Progenitor cell of endocrine pancreas (in vitro differentiated cells): Measurements from ENCODE around the gene B3GNT9. TPM values are rescaled to one million over a fixed set of nuclear protein-coding genes. Genes with fewer than 3 reads are reported as not detected.
A peak's percentile ranks its signal among the peaks of the same experiment; 100 is the strongest.

Experiments
- DNase-seq: peaks from one replicate; pipeline ENCODE4 v3.0.0; 2021; ENCODE audit warnings: low spot score; ENCODE audit not compliant: unreplicated experiment
- H3K27ac Mint-ChIP-seq: 2 replicates; pipeline ENCODE4 v1.8.0; 2021; ENCODE audit warnings: mild to moderate bottlenecking, moderate library complexity, mixed read lengths
- H3K27me3 Mint-ChIP-seq: 2 replicates; pipeline ENCODE4 v1.8.0; 2021; ENCODE audit warnings: mixed read lengths
- H3K36me3 Mint-ChIP-seq: 2 replicates; pipeline ENCODE4 v1.8.0; 2022; ENCODE audit warnings: mixed read lengths; ENCODE audit not compliant: insufficient read depth
- H3K4me1 Mint-ChIP-seq: 2 replicates; pipeline ENCODE4 v1.8.0; 2021; ENCODE audit warnings: low read depth, mixed read lengths
- H3K4me3 Mint-ChIP-seq: 2 replicates; pipeline ENCODE4 v1.8.0; 2021; ENCODE audit warnings: low read depth, mild to moderate bottlenecking, moderate library complexity, mixed read lengths
- H3K9me3 Mint-ChIP-seq: 2 replicates; pipeline ENCODE4 v1.8.0; 2021; ENCODE audit warnings: low read depth, mixed read lengths
- total RNA-seq: library from RNA; stranded (reverse); gene quantifications from 2 replicates; pipeline ENCODE4 v1.2.1, GENCODE V29; 2021
- TF ChIP-seq, protein P1 (sequence below): fragments of 200-600 bp; sonication (generic); IDR thresholded peaks from one replicate; pipeline ENCODE4 v1.5.0; 2021; ENCODE audit warnings: antibody characterized with exemption, mild to moderate bottlenecking; ENCODE audit not compliant: unreplicated experiment

B3GNT9 gene
- total RNA-seq, 1 donor from 2014 or later, result 5.1 TPM

DNA sequence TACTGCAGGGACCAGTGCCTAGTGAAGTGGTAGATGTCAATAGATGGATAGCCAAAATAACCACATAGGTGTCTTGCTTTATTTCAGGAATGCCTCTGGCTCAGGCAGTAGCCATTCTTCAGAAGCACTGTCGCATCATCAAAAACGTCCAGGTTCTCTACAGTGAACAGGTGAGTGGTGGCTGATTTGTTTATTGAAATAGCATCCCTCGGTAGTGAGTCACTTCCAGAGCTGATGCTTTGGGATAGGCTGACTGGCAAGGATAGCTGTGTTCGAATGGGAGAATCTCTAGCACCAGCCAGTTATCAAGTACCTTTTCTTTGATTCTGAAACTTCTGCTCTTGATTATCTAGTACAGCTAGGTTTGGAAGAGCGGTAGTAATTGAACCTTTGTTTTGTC lies 30.8 kb downstream of the B3GNT9 start:
- H3K9me3 Mint-ChIP-seq, result no peaks in the 10 kb centered on the region

DNA sequence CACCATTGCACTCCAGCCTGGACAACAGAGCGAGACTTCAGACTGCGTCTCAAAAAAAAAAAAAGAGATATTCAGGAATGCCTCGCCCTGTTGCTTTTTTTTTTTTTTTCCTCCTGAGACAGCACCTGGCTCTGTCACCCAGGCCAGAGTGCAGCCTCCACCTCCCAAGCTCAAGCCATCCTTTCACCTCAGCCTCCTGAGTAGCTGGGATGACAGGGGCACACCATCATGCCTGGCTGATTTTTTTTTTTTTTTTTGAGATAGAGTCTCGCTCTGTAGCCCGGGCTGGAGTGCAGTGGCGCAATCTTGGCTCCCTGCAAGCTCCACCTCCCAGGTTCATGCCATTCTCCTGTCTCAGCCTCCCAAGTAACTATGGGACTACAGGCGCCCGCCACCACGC lies 33.1 kb downstream of the B3GNT9 start:
- Mint-ChIP-seq H3K36me3 (peaks cover 7% of the 10 kb centered on the region), H3K9me3 (no peaks in the 10 kb centered on the region), H3K27ac (no peak overlapping the region), H3K27me3 (no peaks in the 10 kb centered on the region), H3K4me1 (peaks cover 4% of the 10 kb centered on the region), H3K4me3 (no peak overlapping the region)
- DNase-seq, result no peak
- TF ChIP-seq, protein P1, sequence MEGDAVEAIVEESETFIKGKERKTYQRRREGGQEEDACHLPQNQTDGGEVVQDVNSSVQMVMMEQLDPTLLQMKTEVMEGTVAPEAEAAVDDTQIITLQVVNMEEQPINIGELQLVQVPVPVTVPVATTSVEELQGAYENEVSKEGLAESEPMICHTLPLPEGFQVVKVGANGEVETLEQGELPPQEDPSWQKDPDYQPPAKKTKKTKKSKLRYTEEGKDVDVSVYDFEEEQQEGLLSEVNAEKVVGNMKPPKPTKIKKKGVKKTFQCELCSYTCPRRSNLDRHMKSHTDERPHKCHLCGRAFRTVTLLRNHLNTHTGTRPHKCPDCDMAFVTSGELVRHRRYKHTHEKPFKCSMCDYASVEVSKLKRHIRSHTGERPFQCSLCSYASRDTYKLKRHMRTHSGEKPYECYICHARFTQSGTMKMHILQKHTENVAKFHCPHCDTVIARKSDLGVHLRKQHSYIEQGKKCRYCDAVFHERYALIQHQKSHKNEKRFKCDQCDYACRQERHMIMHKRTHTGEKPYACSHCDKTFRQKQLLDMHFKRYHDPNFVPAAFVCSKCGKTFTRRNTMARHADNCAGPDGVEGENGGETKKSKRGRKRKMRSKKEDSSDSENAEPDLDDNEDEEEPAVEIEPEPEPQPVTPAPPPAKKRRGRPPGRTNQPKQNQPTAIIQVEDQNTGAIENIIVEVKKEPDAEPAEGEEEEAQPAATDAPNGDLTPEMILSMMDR, result no peak

More for the DNA sequence above, 30.8 kb downstream of the B3GNT9 start:
- Mint-ChIP-seq H3K36me3 (peaks cover 8% of the 10 kb centered on the region), H3K27me3 (no peaks in the 10 kb centered on the region), H3K27ac (no peak overlapping the region), H3K4me1 (peaks cover 2% of the 10 kb centered on the region), H3K4me3 (no peak overlapping the region)
- TF ChIP-seq, protein P1, result no peak
- DNase-seq, result no peak

DNA sequence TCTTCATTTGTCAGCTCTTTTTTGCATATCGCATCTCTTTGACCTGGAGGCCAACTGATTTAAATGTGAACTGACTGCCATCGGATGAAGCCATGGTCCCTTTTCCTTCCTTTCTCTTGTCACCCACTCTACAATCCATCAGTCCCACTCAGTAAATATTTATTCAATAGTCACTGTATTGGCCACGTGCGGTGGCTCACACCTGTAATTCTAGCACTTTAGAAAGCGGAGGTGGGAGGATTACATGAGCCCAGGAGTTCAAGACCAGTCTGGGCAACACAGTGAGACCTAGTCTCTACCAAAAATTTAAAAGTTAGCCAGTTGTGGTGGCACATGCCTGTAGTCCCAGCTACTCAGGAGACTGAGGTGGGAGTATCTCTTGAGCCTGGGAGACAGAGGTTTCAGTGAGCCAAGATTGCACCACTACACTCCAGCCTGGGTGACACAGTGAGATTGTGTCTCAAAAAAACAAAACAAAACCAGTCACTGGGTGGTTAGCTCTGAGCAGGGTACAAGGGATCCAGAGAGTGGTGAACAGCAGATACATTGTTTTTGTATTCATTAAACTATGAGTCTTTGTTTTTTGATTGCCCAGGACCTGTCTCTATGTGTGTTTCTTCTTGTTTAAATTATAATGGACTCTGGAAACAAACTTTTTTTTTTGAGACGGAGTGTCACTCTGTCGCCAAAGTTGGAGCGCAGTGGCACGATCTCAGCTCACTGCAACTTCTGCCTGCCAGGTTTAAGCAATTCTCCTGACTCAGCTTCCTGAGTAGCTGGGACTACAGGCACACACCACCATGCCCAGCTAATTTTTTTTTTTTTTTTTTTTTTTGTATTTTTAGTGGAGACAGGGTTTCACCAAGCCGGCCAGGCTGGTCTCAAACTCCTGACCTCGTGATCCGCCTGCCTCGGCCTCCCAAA lies 34.1 kb downstream of the B3GNT9 start:
- TF ChIP-seq, protein P1, result no peak
- Mint-ChIP-seq H3K27me3 (no peaks in the 10 kb centered on the region), H3K9me3 (no peaks in the 10 kb centered on the region), H3K4me1 (peaks cover 4% of the 10 kb centered on the region), H3K27ac (peak overlapping the region; percentile 21), H3K4me3 (no peak overlapping the region), H3K36me3 (peaks cover 5% of the 10 kb centered on the region)
- no peak for DNase-seq

DNA sequence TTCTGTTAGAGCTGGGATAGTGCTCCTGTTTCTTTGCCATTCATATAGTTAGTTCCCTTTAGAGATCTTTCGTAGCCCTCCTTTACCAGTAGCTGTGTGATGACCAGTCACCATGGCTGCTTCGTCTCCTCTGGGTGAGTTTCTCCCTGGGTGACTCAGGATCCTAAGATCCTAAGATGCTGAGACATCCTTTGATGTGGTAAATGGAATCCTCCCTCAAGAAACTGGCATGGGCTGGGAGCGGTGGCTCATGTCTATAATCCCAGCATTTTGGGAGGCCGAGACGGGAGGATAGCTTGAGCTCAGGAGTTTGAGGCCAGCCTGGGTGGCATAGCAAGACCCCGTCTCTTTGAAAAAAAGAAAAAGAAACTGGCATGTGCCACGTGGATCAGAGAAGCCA lies 35.2 kb downstream of the B3GNT9 start:
- TF ChIP-seq, protein P1, result no peak
- peaks cover 12% of the 10 kb centered on the region for H3K4me1 Mint-ChIP-seq
- H3K27ac Mint-ChIP-seq, result no peak overlapping the region
- H3K36me3 Mint-ChIP-seq, result peaks cover 4% of the 10 kb centered on the region
- no peak overlapping the region for H3K4me3 Mint-ChIP-seq
- no peaks in the 10 kb centered on the region for H3K27me3 Mint-ChIP-seq
- no peaks in the 10 kb centered on the region for H3K9me3 Mint-ChIP-seq
- DNase-seq, result no peak

DNA sequence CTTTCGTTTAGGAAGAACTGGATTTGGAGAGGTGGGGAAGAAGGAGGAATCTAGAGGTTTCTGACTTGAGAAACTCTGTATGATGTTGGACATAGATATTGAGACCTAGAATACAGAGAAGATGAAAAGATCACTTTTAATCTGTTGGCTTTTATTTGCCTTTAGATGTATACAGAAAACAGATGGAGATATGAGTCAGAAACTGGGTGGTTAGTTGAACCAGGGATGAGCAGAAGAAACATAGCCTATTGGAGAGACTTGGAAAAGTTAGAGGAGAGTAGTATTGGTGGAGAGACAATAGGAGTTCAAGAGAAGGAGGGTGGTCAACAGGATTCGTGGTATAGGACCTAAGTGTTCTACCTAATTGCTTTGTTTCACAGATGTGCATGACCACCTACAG lies 36.0 kb downstream of the B3GNT9 start:
- Mint-ChIP-seq H3K4me3 (no peak overlapping the region), H3K4me1 (peaks cover 15% of the 10 kb centered on the region), H3K36me3 (peaks cover 2% of the 10 kb centered on the region), H3K9me3 (no peaks in the 10 kb centered on the region), H3K27me3 (no peaks in the 10 kb centered on the region), H3K27ac (no peak overlapping the region)
- DNase-seq, result no peak
- TF ChIP-seq, protein P1, result no peak
